NCI-H146 (cell line): ENCODE measurements around the gene CHST11.

ENCODE experiments used
- DNase-seq: peaks from one replicate; lab custom pipeline; 2025; lab: John Stamatoyannopoulos, UW

The CHST11 gene

GRCh38 chr12:104673696-104674482 lies 217.1 kb downstream of the CHST11 start:
- no peak for DNase-seq

DNA sequence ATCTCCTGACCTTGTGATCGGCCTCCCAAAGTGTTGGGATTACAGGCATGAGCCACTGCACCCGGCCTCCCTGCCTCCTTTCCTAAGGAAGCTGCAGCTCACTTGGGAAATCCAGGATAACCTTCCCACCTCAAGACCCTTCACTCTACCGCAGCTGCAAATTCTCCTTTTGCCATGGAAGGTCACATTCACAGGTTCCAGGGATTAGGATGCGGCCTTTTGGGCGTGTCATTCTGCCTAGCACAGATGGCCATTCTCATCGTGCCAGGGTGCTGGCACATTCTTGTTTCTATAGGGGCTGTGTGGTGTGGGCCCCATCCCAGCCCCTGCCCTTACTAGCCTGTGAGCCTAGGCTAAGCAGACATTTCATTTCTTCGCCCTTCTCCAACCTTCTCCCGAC lies 219.9 kb downstream of the CHST11 start:
- DNase-seq = no peak

- DNase-seq = no peak
Observed at GRCh38 chr12:104677441-104678089, 220.8 kb downstream of the CHST11 start.

DNA sequence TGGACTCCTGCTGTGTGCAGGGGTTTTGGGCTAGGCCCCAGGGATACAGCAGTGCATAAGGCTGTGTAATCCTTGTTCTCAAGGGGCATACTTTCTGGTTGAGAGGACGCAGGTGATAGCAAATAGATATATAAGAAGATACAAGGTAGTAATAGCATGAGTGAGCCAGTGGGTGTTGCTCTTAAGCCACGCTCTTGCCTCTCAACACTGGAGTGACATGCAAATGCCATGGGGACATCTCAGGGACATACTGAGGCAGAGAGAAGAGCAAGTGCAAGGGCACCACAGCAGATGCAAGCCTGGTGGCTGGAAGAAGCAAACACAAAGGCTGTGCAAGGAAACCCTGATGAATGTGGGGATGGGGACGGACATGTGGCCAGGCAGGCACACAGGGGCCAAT lies 223.3 kb downstream of the CHST11 start:
- DNase-seq = peak; percentile 6

- no peak for DNase-seq
Observed at GRCh38 chr12:104680491-104680890, 223.7 kb downstream of the CHST11 start.

DNA sequence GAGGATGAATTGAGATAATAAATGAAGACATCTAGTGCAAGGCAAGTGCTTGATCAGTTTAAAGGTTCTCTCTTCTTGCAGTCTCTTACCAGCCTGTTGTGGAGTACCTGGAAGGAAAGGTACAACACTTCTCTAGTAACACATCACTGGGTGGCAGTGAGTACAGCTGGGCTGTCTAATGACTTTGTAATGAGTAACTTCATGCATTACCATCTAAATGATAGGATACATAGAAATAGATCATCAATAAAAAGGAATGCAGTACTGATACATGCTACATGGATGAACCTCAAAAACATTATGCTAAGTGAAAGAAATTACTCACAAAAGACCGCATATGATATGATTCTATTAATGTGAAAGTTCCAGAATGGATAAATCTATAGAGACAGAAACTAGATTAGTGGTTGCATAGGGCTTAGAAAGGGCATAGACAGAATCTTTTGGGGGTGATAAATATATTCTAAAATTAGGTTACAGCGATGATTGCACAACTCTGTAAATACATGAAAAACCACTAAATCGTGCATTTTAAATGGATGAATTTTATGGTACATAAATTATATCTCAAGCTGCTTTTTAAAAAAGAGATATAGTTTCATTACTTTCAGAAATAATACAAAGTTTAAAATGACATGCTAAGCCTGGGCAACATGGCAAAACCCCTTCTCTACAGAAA lies 224.4 kb downstream of the CHST11 start:
- DNase-seq = no peak

DNA sequence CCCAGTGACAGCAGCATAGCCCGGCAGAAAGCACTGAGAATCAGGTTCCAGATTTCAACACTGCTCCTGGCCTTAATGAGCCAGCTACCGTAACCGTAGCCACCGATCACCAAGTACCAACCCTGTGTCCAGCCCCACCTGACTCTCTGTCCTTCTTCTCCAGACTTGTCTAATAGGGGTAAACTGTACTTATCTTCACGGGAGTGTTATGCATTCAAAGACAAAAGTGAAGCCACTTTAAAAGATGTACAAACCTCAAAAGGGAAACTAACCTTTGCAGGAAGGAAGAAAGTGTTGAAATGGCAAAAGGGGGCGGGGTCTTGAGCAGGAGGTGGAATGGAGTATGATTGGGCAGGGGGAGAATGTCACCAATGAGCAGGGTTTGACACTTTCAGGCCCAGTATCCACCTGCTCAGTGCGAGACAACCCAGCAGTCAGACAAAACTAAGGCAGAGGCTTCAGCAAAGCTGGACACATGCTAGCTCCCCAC lies 226.1 kb downstream of the CHST11 start:
- no peak for DNase-seq

GRCh38 chr12:104683831-104684503 lies 227.2 kb downstream of the CHST11 start:
- DNase-seq = no peak

GRCh38 chr12:104684884-104685283 lies 228.1 kb downstream of the CHST11 start:
- no peak for DNase-seq

DNA sequence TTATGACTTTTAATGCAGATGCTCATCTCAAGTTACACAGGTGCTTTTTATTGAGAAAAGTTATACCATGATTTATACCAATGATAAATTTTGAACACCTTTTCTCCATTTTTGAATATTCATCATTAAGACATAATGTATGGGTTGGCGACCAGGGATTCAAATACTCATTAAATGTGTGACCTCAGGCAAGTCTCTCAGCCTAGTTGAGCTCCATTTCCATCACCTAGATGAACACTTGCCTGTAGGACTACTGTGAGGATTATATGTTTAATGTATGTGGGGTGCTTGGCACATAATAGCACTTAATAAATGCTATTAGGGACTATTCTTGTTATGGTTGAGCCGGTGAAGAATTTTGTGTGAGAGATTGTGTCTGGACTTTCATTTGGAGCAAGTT lies 228.6 kb downstream of the CHST11 start:
- no peak for DNase-seq

- no peak for DNase-seq
Observed at GRCh38 chr12:104686196-104686595, 229.4 kb downstream of the CHST11 start.

DNA sequence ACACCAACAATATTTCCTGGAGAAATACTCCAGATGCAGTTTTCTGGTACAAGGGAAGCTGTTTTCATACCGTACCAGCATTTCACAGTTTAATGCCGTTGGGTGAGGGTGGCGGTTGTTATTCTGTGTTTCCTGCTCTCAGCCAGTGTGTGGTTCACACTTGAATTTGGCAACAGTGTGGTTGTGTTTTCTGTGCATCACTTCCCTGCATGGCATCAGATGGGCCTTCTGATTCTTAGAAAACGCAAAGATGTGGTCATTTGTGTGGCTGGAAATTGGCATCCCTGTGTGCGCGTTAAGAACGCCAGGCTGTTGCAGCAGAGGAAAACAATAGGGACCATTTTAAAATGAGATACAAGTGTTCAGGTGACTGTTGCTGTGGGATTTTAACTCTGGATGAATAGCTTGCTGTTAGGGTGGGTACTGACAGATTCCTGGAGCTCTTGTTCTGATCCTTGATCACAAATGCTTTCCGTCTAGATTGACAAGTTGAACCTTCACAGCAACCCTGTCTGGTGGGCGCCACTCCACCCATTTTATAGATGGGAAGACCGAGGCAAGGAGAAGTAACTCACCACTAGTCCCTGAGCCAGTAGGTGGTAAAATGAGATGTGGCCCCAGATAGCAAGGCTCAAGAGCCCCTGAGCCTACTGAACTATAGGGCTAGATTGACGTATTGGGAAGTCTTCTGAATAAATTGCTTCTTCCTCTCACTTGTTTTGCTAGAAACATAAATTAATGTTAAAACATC lies 231.2 kb downstream of the CHST11 start:
- DNase-seq = no peak

- DNase-seq = no peak
Observed at GRCh38 chr12:104689635-104690034, 232.9 kb downstream of the CHST11 start.

DNA sequence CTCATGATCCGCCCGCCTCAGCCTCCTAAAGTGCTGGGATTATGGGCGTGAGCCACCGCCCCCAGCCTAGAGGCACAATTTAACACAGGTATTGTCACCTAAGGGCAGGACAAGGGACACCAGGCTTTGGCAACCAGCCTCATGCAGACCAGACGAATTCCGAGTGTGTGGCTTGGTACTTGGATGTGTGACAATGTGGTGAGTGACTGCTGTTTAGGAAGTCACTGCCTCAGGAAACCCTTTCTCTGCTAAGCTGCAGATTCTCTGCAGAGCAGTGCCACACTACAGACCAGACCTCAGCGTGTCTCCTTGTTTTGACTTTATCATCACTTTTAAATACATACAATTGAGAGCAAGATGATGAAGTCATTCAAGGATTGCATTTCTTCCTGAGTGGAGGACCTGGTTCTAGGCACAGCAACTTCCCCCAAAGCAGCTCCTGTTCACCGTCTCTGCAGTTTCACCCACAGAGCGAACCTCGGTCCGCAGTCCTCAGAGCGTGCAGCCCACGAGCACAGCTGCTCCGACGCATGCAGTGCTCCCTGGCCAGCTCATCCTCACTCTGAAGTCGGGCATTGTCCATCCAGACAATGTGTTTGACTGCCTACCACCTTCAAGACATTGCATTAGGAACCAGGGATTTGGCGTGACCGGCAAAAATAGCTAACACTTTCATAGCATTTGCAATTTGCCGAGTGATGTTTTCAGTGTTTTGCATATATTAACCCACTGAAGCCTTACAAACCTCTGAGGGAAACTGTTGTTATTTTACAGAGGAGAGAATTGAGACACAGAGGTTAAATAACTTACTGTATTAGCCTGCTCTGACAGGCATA lies 235.2 kb downstream of the CHST11 start:
- no peak for DNase-seq

DNA sequence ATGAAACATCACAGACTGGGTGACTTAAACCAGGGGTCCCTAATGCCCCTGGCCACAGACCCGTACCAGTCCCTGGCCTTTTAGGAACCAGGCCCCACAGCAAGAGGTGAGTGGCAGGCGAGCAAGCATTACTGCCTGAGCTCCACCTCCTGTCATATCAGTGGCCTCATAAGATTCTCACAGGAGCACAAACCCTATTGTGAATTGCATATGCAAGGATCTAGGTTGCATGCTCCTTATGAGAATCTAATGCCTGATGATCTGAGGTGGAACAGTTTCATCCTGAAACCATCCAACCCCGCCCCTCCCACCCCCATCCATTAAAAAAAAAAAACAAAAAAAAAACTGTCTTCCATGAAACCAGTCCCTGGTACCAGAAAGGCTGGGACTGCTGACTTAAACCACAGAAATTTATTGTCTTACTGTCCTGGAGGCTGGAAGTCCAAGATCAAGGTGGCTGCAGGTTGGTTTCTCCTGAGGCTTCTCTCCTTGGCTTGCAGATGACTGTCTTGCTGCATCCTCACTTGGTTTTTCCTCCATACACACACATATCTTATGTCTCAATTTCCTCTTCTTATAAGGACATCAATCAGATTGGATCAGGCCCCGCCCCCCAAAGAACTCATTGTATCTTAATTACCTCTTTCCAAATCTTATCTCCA lies 235.9 kb downstream of the CHST11 start:
- DNase-seq = no peak

DNA sequence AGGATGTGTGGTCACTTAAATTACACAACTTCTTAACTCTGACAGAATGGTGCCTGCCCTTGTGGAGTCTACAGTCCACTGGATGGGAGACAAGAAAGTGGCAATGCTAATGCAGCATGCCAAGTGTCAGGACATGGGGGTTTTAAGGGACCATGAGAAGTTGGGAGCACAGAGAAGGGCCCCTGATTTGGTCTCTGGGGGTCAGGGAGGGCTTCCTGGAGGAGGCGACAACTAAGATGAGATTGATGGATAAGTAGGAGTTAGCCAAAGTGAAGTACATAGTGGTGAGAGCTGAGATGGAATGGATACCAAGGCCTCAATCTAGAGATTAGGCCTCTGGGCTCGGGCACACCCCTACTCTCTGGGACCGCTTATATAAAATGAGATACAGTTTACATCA lies 236.7 kb downstream of the CHST11 start:
- DNase-seq = no peak

DNA sequence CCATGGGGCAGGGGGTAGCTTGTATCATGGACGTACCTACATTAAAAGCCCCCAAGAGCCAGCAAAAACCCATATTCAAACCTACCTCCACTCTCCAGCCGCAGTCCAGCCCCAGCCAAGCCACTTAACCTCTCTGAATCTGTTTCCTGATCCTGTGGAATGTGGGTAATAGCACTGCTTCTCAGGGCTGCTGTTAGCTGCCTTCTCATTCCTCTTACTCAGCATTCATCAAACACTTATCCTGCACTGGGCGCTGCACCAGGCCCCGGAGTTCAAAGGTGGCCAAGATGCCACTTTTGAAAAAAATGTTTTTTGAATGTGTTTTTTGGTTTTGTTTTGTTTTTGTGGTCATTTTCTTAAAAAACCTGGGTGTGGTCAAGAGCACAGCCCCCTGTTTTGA lies 237.4 kb downstream of the CHST11 start:
- no peak for DNase-seq

DNA sequence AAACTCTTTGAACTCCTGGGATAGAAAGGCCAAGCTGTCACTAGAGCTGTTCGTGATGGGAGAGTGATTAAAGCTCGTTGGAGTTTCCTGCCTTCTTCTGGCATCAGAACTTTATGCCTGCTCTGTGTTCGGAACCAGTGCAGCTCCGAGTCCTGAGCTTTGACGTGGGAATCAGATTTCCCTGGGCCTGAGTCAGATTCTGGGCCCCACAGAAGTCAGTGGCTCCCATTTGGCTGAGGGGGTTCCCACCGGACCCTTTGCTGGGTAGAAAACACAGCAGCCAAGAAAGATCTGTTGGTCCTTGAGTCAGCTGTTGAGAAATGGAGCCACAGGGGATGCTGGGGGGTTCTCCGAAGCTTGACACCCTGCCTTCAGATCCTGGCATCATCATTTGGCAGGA lies 238.0 kb downstream of the CHST11 start:
- no peak for DNase-seq

- DNase-seq = peak; percentile 13
Observed at GRCh38 chr12:104695453-104696148, 238.9 kb downstream of the CHST11 start.

DNA sequence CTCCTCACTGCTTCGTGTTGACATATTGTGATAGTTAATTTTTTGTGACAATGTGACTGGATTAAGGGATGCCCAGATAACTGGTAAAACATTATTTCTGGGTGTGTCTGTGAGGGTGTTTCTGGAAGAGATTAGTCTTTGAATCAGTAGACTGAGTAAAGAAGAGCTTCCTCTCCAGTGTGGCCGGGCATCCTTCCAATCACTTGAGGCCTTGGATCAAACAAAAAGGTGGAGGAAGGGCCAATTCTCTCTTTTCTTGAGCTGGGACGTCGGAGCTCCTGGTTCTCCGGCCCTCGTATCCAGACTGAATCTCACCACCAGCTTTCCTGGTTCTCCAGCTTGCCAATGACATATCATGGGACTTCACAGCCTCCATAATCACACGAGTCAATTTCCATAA lies 240.4 kb downstream of the CHST11 start:
- no peak for DNase-seq
